Measurements from ENCODE around the gene MRPL12. TPM values are rescaled to one million over a fixed set of nuclear protein-coding genes. Genes with fewer than 3 reads are reported as not detected.

Gene MRPL12
- total and polyA plus RNA-seq, 9 of the 15 experiments (the other 6 are each of a cell fraction or from before 2014, with no cell fraction given): 0.94 to 338 (median 100) TPM

GRCh38 chr17:81702934-81703746 is at the start of gene MRPL12 (continued):
- TF ChIP-seq ZNF507 (tag; conservative IDR thresholded peaks at IDR 0.05): no peak
- TF ChIP-seq EZH2 (IDR thresholded peaks at IDR 0.05; ENCODE audit: borderline replicate concordance, low read depth, low read length): no peak
- TF ChIP-seq ZNF518B (CRISPR knock-in tag; IDR thresholded peaks at IDR 0.05): no peak
- peak; percentile 85 for TF ChIP-seq TFAP4 (CRISPR knock-in tag; IDR thresholded peaks at IDR 0.05; ENCODE audit: borderline replicate concordance)
- TF ChIP-seq ZBED1 (IDR thresholded peaks at IDR 0.05): peak; percentile 65; the same call in 1 of the 2 replicates
- TF ChIP-seq NCOR1 (IDR thresholded peaks at IDR 0.05): peak; percentile 45; the same call in 1 of the 2 replicates
- no peak for TF ChIP-seq CLOCK (CRISPR knock-in tag; IDR thresholded peaks at IDR 0.05; ENCODE audit: borderline replicate concordance)
- no peak for TF ChIP-seq BRD9 (IDR thresholded peaks at IDR 0.05; ENCODE audit: low read depth, partially characterized antibody)
- no peak for TF ChIP-seq RHOXF2B (CRISPR knock-in tag; conservative IDR thresholded peaks at IDR 0.05)
- TF ChIP-seq ZNF717 (CRISPR knock-in tag; IDR thresholded peaks at IDR 0.05): no peak
- no peak for TF ChIP-seq MAFG (tag; conservative IDR thresholded peaks at IDR 0.05)
- TF ChIP-seq ZNF57 (CRISPR knock-in tag; IDR thresholded peaks at IDR 0.05): no peak
- TF ChIP-seq PHB2 (IDR thresholded peaks at IDR 0.05; ENCODE audit: low read depth): no peak
- no peak for TF ChIP-seq CEBPZ (IDR thresholded peaks at IDR 0.05; ENCODE audit: borderline replicate concordance, low read depth, low read length)
- TF ChIP-seq XRCC5 (IDR thresholded peaks at IDR 0.05; ENCODE audit: low read depth, low read length): peak; percentile 78; the same call in 1 of the 2 replicates
- TF ChIP-seq KLF13 (tag; IDR thresholded peaks at IDR 0.05; ENCODE audit: borderline replicate concordance, low read depth): 0 out of 2 replicates have a peak, but pooled peaks have one; percentile 25
